Eye (tissue), 1 donor: Measurements from ENCODE around the gene ZNF593.

Source experiments
- DNase-seq: peaks from one replicate; pipeline ENCODE4 v3.0.0-alpha.2; 2015

ZNF593 gene

GRCh38 chr1:26153966-26154532 is 15.7 kb upstream of the ZNF593 start:
- DNase-seq, result no peak

- peak; percentile 63 for DNase-seq
These were observed 15.0 kb upstream of the ZNF593 start for GRCh38 chr1:26154750-26155149.

- peak; percentile 38 for DNase-seq
These were observed 14.1 kb upstream of the ZNF593 start for GRCh38 chr1:26155370-26156284.

- DNase-seq, result peak; percentile 61
These were observed 13.2 kb upstream of the ZNF593 start for GRCh38 chr1:26156285-26157038.

GRCh38 chr1:26158271-26158907 is 11.3 kb upstream of the ZNF593 start:
- DNase-seq, result no peak

GRCh38 chr1:26158908-26159742 is 10.6 kb upstream of the ZNF593 start, which contains the start of gene FAM110D:
Gene FAM110D, plus strand, starts transcription at chr1:26159079. Its CDS starts 2,213 bp downstream, at chr1:26161292.
- no peak for DNase-seq

GRCh38 chr1:26159743-26160039 is 10.0 kb upstream of the ZNF593 start:
- no peak for DNase-seq

- DNase-seq, result no peak
These were observed 8.9 kb upstream of the ZNF593 start for GRCh38 chr1:26160527-26161414.

GRCh38 chr1:26161415-26162219 is 8.1 kb upstream of the ZNF593 start:
- DNase-seq, result peak; percentile 86

GRCh38 chr1:26162220-26162709 is 7.4 kb upstream of the ZNF593 start:
- DNase-seq, result no peak

GRCh38 chr1:26163684-26164035 is 6.0 kb upstream of the ZNF593 start:
- no peak for DNase-seq

- peak; percentile 83 for DNase-seq
These were observed 5.5 kb upstream of the ZNF593 start for GRCh38 chr1:26164036-26164860.

GRCh38 chr1:26164861-26165842 is 4.6 kb upstream of the ZNF593 start:
- no peak for DNase-seq

- no peak for DNase-seq
These were observed 2.9 kb upstream of the ZNF593 start for GRCh38 chr1:26166719-26167281.

GRCh38 chr1:26168410-26169197 is 1.1 kb upstream of the ZNF593 start, which contains the start of gene C1orf232:
Gene C1orf232, minus strand, starts transcription at chr1:26168963. Its CDS starts 464 bp downstream, at chr1:26168499.
- peak; percentile 84 for DNase-seq

GRCh38 chr1:26169198-26169554 is 532 bp upstream of the ZNF593 start:
- no peak for DNase-seq

- DNase-seq, result no peak
These were observed 739 bp downstream of the ZNF593 start for GRCh38 chr1:26170472-26170821.
